Right lobe of liver (tissue), 4 donors: ENCODE data around the gene PLAC1.

Source experiments
- CTCF ChIP-seq, 4 donors: fragments of 200-600 bp in 3 of 4; fragments of 450-650 bp in 1 of 4; IDR thresholded peaks; one replicate each; pipeline versions ENCODE4 v1.5.1 to v1.8.0; 2016 to 2022; ENCODE audit warnings: antibody characterized with exemption in 4 of 4, mild to moderate bottlenecking in 2 of 4
- POLR2A ChIP-seq: fragments of 450-650 bp; IDR thresholded peaks from one replicate; pipeline ENCODE4 v1.6.1; 2017; ENCODE audit warnings: antibody characterized with exemption, mild to moderate bottlenecking
- donor health status: DM: no; HTN: no; CAD: no.
- donor health status: DM: no; HTN: no; CAD: no.
- donor health status: DM: no; HTN: yes; CAD: no.

- no peak for TF ChIP-seq CTCF (IDR thresholded peaks at IDR 0.05)
- TF ChIP-seq POLR2A: no peak
These were observed 106.8 kb downstream of the PLAC1 start for GRCh38 chrX:134551376-134552048.
